GM19351 (cell line): Measurements from ENCODE around the gene KLHDC7B.
"Not testable (repeated sequence)": the region's sequence is repeated elsewhere in the genome, so short reads cannot be mapped to it uniquely, and the experiment has no call there.

Experiments used
- ATAC-seq: cut with Tn5 transposase; IDR thresholded peaks from one replicate; pipeline ENCODE4 v1.9.1; 2021; ENCODE audit warnings: mild to moderate bottlenecking, moderate library complexity; ENCODE audit not compliant: unreplicated experiment

KLHDC7B gene

DNA sequence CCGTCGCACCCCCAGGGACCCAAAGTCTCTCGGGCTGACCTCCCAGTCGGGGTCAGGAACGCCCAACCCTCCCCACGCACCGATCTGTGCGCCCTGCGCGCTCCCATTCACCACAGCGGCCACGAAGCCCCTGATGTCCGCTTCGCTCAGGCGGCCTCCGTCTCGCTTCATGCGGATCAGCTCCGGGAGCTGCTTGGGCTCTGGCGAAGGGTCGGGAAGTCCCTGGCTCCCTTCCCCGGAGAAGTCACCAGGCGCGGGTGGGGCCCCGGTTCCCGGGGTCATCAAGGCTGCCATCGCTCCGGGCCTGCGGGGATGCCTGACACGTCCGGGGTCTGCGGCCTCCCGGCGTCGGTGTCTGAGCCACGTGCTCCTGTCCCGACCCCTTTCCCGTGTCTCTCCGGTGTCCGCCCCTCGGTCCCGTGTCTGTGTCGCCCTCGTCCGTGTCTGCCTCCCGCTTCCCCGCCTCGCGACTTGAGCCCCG is 16.2 kb upstream of the KLHDC7B start:
- ATAC-seq: no peak

DNA sequence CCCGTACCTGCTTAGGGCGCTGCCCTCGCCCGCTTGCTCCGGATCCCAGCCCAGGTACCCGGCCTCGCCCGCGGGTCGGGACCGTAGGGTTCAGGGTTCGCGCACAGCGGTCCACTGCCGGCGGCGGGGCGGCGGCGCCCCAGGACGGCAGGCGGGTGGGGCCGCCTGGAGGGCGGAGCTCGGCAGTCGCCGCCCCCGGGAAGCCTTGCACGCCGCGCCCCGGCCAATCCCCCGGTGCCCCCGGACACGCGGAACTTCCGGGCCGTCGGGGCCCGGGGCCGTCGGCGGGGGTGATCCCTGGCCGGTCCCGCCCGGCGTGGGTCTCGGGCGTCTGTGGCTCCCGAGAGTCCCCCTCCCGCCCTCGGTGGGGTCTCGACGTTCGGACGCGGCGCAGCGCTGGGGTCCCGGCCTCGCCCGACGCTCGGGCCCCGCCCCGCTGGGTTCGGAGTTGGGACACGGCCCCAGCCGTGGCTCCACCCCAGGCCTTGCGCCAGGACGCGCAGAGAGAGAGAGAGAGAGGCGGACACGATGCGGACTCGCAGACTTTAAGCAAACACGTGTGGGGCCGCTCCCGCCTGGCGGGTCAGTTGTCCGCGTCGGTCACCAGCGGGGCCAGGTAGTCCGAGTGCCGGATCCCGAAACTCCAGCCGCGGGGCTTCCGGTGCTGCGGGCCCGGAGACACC is 15.7 kb upstream of the KLHDC7B start, which contains the start of gene TYMP:
TYMP (minus strand) TSS at position 116 of the 683 bp plus-strand sequence. CDS start 303 bp downstream, outside the sequence.
- ATAC-seq: no peak

DNA sequence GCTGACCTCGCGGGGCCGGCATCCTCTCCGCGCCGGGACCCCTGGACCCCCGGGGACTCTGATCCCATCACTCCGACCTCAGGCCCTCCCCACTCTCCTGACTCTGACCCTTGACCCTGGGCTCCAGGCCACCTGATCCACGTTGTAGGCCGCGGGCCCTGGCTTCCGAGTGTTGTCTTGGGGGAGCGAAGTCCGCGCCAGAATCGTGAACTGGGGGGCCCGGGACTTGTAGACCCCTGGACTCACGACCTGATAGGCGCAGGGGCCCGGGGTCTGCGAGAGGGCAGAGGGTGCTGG is 15.2 kb upstream of the KLHDC7B start:
- ATAC-seq: no peak

GRCh38 chr22:50530877-50531545 is 14.7 kb upstream of the KLHDC7B start:
- no peak for ATAC-seq

- ATAC-seq: no peak
These were observed 14.1 kb upstream of the KLHDC7B start for GRCh38 chr22:50531546-50531961.

DNA sequence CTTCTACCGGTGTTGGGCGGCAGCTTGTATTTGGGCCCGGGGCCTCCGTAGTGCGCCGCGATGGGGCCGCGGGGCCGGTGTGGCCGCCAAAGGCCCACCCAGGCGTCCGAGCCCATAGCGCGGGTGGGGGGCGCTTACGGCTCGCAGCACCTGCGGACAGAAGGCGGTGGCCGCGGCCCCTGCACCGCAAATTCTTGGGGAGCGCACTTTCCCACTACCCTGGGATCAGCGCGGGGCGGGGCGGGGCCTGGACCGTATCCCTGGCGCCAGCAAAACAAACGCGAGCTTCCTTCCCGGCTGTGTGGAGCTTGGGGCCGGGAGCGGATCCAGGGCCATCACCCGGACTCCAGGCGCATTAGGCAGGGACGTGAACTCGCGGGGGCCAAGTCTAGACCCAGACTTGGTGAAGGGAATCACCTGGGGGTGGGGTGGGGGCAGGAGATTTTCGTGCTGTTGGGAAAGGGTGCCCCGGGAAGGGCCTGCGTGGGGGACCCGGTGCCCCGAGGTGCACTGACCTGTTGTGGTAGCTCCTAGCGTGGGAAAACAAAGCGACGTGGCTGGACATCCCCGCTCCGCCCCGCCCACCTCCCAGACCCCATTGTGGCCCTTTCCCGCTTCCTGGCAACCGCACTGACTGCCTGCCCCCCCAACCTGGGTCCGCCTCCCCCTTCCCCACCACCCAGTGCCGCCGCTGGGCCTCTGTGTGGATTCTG is 13.6 kb upstream of the KLHDC7B start:
- no peak for ATAC-seq

DNA sequence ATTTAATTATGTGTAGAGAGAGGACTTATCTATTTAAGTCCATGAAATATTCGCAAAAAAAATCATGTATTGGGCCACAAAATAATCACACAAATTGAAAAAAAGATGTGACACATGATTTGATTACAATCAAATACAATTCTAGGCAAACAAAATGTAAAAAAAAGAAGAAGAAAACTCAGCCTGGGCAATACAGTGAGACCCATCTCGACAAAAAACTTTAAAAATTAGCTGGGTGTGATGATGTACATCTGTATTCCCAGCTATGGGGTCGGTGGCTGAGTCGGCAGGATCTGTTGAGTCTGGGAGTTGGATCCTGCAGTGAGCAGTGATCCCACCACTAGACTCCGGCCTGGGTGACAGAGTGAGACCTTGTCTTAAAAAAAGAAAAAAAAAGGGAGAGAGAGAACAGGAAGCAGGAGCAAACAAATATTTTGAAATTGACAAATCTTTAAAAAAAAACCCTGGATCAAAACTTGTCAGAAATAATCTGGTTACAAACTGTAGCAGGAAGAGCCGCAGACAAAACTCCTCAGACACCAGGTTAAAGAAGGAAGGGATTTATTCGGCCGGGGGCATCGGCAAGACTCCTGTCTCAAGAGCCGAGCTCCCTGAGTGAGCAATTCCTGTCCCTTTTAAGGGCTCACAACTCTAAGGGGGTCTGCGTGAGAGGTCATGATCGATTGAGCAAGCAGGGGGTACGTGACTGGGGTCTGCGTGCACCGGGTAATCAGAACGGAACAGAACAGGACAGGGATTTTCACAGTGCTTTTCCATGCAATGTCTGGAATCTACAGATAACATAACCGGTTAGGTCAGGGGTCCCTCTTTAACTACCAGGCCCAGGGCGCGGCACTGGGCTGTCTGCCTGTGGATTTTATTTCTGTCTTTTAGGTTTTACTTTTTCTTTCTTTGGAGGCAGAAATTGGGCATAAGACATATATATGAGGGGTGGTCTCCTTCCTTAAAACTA is 12.6 kb upstream of the KLHDC7B start:
- no peak for ATAC-seq

DNA sequence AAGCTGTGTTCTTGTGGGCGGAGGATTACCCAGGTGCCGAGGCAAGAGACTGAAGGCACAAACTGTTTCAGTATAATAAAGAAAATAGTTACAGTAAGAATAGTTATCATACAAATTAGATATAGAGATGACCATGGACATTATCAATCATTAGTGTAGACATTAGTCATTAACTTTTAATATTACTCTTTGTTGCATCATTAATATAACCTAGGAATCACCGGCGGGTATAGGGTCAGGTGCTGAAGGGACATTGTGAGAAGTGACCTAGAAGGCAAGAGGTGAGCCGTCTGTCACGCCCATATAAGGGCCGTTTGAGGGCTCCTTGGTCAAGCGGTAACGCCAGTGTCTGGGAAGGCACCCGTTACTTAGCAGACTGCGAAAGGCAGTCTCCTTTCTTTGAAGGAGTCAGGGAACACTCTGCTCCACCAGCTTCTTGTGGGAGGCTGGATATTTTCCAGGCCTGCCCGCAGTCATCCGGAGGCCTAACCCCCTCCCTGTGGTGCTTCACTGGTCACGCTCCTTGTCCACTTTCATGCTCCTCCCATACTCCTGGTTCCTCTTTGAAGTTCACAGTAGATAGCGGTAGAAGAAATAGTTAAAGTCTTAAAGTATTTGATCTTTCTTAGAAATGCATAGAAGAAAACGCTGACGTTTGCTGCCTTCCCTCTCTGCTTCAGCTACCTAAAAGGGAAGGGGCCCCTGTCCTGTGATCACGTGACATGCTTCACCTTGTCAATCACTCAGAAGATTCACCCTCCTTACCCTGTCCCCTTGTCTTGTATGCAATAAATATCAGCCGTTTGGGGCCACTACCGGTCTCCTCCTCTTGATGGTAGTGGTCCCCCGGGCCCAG is 11.6 kb upstream of the KLHDC7B start:
- ATAC-seq: not testable (repeated sequence)

- no peak for ATAC-seq
These were observed 10.6 kb upstream of the KLHDC7B start for GRCh38 chr22:50535113-50535512.

GRCh38 chr22:50536226-50536625 is 9.5 kb upstream of the KLHDC7B start:
- no peak for ATAC-seq

DNA sequence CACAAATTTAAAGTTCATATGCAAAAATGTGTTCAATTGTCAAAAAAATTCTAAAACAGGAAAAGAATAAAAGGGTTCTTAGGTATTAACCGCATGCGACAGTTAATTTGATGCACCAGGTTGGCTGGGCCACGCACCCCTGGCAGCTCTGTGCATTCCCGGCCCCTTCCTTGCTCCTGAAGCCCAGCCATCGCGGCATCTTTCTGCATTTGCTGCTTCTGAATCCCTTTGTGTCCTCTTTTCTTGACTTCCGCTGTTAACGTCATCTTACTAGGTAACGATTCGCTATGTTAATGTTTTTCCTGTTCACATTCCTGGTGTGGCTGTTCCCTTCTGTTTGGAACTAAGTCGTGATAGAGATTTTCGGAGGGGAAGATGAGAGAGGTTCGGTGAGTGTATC is 7.9 kb upstream of the KLHDC7B start:
- no peak for ATAC-seq

- ATAC-seq: no peak
These were observed 5.3 kb upstream of the KLHDC7B start for GRCh38 chr22:50540381-50540780.

- ATAC-seq: not testable (repeated sequence)
These were observed 4.1 kb upstream of the KLHDC7B start for GRCh38 chr22:50541667-50542026.

DNA sequence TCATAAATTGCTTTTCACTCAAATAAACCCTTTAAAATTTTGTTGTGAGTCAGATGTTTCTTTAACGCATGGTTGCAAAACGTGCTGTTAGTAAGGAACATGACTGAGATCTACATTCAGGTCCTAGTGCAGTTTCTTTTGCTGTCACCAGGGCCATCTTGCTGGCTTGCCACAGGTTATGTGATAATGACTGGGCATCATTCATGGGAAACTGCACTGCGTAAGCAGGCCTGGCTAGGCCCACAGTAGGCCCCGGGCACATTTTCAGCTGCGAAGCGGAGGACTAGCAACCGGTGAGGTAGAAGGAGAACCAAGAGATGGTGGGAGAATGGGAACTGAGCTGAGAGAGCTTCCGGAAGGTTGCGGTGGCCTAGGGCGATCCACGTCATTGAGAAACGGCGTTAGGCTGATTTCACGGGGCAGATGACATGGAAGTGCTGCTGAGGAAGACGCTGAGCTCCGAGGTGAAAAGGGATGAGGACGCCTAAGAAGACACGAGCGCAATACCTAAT is 3.2 kb upstream of the KLHDC7B start:
- ATAC-seq: no peak

DNA sequence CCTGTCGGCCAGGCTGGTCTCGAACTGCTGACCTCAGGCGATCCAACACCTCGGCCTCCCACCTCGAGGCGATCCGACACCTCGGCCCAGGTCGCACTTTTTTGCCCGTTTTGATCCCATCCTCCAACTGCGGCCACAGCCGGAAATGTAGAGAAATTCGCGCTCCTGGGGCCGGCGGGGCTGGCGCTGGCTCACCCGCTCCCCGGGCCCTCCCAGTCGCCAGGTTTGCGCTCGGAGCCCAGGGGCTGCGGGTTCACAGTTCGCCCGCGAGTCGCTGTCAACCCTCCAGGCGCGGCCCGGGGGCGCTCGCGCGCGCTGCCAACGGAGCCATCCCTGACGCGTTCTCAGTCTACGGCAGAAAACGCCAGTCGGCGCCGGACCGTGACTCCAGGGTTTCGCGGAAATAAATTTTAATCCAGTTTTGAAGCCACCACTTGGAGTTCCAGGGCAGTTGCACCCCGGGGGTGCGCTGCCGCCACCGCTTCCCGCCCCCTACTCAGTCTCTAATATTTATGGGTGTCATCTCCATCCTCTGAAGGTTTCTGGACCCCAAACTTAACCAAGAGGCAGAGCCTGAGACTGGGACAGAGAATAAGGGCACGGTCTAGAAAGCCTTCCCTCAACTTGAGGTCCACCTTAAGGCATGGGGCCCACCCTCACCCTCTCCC is 1.5 kb upstream of the KLHDC7B start:
- ATAC-seq: no peak

- no peak for ATAC-seq
These were observed 899 bp upstream of the KLHDC7B start for GRCh38 chr22:50544746-50545253.

- no peak for ATAC-seq
These were observed 895 bp downstream of the KLHDC7B start for GRCh38 chr22:50546326-50547262.
